K562 treated with DMSO at 1 percent for 48 hours (cell line): ENCODE measurements around the gene ECE1. TPM values are rescaled to one million over a fixed set of nuclear protein-coding genes. Genes with fewer than 3 reads are reported as not detected.

Source experiments
- total RNA-seq: library from RNA; unstranded; fragments of 300-600 nt; gene quantifications from 2 replicates; pipeline ENCODE4 v1.2.3, GENCODE V29; 2022; ENCODE audit warnings: low replicate concordance; ENCODE audit errors: extremely low read depth

The ECE1 gene
- not detected in 2 replicates for total RNA-seq

DNA sequence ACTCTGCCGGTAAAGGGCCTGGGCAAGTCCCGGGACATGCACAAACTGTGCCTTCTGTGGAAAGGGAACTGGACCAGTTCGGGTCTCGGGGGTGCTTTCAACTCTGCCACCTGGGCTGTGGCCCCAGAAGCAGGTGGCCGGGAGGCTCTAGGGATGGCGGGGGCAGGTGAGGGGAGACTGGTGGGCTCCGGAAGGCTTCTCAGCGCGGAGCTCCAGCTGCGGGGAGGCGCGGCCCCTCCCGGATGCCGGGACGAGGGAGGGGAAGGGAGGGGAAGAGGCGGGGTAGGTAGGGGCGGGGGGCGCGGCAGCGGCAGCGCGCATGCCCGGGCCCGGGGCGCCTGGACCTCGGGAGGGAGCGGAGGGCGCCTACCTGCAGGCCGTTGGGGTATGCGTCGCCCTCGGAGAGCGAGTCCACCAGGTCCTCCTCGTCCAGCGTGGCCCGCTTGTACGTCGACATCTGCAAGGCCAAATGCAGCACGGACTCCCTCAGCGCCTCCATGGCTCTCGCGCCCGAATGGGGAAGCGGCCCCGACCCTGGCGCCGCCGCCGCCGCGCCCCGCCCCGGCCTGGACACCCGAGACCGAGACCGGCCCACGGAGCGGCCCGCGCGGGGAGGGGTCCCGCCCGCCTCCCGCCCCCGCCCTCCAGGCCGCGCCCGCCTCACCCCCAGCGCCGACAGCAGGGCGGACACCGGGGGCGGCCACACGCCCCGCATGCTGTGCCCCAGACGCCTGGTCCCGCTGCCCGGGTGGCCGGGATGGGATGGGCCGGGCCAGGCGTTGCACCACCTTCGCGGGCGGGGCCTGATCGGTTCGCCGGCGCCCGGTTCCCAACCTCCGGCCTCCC is at the start of gene ECE1:
Gene ECE1 (minus strand): TSS at position 764 of the 846 bp plus-strand sequence. CDS start 49 bp downstream, at position 715.

GRCh38 chr1:21176586-21177555 is 113.4 kb downstream of the ECE1 start, which contains the start of gene EIF4G3:
Gene EIF4G3 (minus strand): TSS chr1:21176897. CDS start chr1:21002742, 174,155 bp downstream.

Other genes starting within 250 kb of the ECE1 start
- 111 TPM in 1 of 2 replicates, not detected in the other for gene EIF4G3, start 113.6 kb downstream of the ECE1 start, total RNA-seq
- gene NBPF3, start 149.7 kb upstream of the ECE1 start, total RNA-seq = not detected in 2 replicates
- not detected in 2 replicates for gene ALPL, start 219.0 kb upstream of the ECE1 start, total RNA-seq